Neural progenitor cell (in vitro differentiated cells): ENCODE measurements around the gene PSMB5.

Experiments used
- CTCF ChIP-seq: fragments of 200-600 bp; sonication (generic); IDR thresholded peaks from 2 replicates; pipeline ENCODE4 v1.5.1; 2017; ENCODE audit warnings: antibody characterized with exemption, mild to moderate bottlenecking
- EZH2 ChIP-seq: fragments of 200-600 bp; sonication (generic); IDR thresholded peaks from 2 replicates; pipeline ENCODE4 v1.6.1; 2017; ENCODE audit warnings: antibody characterized with exemption, mild to moderate bottlenecking, moderate library complexity
- EZH2phosphoT487 ChIP-seq: fragments of 200-600 bp; sonication (generic); IDR thresholded peaks from 2 replicates; pipeline ENCODE4 v1.6.1; 2017; ENCODE audit warnings: antibody characterized with exemption

DNA sequence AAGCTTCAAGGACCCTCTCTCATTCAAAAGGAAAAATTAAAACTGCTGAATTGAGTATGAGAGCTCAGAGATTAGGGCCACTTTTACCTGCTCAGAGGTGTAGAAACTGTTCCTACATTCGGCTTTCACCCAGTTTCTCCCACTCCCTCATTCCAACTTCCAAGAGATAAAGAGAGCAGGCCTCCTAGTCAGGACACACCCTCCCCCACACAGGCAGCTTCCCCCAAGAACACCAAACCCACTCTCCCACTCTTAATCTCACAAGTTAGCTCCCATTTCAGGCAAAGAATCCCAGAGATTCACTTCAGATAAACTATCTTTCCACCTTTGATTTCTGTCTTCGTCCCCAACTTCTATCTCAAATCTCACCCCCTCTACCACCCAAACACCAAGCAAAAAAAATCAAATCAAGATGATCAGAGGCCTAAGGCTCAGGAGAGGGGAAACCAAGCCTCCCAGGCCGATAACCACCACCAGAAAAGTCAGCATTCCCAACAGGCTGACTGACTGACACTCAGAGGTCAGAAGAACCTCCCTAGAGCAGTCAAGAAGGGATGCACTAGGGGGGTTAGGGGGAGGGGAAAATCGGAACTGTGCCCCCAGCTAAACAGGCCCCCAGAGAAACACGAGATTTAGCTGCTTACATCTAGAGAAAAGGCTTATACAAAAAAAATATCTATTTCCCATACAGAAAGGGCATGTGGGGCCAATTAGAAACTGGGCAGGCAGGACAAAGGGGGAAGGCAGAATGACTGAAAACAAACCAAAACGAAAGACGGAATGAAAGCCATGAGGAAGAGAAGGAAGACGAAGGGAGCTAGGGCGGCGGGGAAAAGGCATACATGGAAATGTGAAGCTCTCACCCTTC lies 35.8 kb upstream of the PSMB5 start:
- TF ChIP-seq CTCF (no peak), EZH2 (no peak), EZH2phosphoT487 (no peak)
